Stimulated activated CD8-positive, alpha-beta memory T cell treated with anti-CD3 and anti-CD28 coated beads, Interleukin-2, amount 100 ng/mL, for 48 hours (primary cell): ENCODE measurements around the gene OR1E2.
"Not testable (repeated sequence)": the region's sequence is repeated elsewhere in the genome, so short reads cannot be mapped to it uniquely, and the experiment has no call there.

ENCODE experiments used
- DNase-seq, 2 donors: peaks; one replicate each; pipeline ENCODE4 v3.0.0-alpha.2; 2020; ENCODE audit warnings: low read depth in 2 of 2

The OR1E2 gene, protein sequence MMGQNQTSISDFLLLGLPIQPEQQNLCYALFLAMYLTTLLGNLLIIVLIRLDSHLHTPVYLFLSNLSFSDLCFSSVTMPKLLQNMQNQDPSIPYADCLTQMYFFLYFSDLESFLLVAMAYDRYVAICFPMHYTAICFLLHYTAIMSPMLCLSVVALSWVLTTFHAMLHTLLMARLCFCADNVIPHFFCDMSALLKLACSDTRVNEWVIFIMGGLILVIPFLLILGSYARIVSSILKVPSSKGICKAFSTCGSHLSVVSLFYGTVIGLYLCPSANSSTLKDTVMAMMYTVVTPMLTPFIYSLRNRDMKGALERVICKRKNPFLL

DNA sequence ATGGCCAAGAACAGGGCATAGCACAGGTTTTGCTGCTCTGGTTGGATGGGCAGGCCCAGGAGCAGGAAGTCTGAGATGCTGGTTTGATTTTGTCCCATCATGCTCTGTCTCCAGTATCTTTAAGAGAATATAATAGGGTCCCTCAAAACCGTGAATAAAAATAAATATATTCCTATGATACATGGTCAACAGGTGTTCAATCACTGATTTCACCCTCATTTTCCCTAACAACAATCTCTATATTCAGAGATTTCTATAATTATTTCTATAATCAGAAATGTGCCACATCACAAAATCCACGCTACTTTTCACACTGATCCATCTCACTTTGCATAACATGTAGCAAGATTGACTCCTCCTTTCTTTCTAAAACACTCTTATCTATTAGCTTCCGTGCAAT lies at the start of gene OR1E2:
Gene OR1E2 (minus strand): TSS at position 101 of the 400 bp plus-strand sequence. CDS start 0 bp downstream, at position 101.
- no peak for DNase-seq

DNA sequence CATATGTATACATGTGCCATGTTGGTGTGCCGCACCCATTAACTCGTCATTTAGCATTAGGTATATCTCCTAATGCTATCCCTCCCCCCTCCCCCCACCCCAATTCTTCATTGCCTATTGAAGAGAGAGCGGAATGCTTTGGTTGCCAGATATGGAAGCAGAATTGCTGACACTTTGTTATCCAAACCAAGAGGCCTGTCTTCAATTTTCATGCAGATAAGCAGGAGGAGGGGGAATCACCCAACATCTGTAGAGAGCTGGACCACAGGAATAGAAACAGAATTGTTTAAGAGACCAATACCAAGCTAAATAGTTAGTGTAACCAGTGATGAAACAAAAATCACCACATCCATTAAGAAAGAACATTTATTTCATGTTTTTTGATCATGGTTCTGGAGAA lies 49.2 kb upstream of the OR1E2 start:
- no peak for DNase-seq

DNA sequence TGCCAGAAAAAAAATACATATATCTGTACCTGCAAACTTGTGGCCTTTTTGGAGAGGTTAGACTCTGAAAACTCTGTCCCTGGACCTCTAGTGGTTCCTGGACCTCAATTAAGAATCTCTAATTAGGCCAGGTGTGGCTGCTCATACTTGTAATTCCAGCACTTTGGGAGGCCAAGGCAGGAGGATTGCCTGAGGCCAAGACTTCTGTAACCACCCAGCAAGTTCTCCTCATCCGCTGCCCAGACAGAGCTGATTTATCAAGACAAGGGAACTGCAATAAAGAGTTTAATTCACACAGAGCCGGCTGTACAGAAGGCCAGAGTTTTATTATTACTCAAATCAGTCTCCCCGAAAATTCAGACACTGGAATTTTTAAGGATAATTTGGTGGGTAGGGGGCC lies 46.3 kb upstream of the OR1E2 start:
- no peak for DNase-seq

DNA sequence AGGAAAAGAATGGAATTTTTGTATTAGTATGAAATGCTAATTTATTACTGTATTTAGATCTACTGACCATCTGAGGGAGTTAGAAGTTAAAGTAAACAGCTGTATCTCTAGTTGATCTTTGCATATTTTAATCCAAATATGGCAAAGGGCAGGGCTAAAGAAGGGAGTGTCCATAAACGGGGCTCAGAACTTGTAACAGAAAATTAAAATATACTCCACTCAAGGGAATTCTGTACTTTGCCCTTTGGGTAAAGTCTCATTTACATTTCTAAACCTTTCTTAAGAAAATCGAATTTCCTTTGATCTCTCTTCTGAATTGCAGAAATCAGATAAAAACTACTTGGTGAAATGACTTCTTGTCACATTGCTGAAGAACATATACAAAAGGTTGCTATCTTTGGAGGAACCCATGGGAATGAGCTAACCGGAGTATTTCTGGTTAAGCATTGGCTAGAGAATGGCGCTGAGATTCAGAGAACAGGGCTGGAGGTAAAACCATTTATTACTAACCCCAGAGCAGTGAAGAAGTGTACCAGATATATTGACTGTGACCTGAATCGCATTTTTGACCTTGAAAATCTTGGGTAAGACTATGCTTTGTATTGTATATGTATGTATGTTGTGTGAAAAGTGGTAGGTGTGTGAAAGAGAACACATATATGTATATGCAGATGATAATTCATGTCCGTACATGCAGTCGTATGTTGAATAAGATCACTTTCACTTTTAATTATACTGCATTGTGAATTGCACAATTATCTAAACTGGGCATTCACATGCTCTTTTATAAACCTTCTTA lies 42.4 kb upstream of the OR1E2 start, which contains the start of gene ASPA:
Gene ASPA (plus strand): TSS at position 186 of the 799 bp plus-strand sequence. CDS start 163 bp downstream, at position 349.
- no peak for DNase-seq

DNA sequence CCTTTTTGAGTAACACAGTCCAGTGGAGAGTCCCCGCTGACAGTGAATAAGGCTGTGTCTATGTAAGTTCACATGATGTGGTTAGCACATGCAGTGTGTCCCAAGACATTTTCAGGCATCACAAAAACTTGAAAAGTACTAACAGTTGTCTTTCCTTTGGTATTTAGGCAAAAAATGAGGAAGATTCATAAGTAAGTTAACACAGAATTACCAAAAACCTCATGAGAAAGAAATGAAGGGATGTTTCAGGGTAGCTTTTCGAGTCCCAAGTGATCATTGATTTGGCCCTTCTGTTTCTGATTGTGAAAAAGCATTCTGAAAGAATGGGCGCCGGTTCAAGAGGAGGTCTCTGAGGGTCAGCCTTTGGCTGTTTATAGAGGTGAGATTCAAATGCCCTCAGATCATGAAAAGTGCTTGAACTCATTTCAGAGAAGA lies 41.6 kb upstream of the OR1E2 start:
- no peak for DNase-seq

DNA sequence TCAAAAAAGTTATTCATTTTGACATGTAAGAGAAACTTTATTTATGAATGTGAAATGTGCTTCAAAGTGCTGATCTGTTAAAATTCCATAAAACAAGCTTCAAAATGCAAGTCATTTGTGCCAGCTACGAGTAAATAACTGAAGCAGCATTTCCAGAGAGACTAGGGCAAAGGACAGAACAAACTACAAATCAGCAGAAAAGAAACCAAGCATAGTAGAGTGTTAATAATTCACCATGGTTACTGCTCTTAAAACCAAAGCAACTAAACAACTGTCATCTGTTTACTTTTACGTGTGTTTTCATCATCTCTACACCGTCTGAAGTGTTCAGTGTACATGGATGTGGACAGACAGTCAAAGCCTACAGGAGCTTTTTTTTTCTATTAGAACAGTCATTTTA lies 40.6 kb upstream of the OR1E2 start:
- no peak for DNase-seq

DNA sequence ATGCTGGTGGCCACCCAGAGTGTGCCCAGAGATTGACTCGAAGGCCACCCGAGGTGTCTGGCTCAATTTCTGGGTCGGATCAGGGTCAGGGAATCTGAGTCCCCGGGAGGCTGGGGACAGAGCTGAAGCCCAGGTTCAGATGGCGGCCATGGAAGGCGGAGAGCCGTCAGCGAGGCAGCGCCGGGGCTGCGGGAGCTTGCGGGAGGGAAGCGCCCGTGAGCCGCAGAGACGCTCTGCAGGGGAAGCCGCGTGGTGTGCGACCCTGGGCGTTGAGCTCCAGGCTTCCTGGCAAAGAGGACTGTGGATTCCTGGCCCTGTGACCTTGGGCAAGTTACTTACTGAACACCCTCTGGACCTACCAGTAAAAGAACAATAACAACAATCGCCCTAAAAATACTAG lies 38.5 kb upstream of the OR1E2 start:
- DNase-seq, result no peak

DNA sequence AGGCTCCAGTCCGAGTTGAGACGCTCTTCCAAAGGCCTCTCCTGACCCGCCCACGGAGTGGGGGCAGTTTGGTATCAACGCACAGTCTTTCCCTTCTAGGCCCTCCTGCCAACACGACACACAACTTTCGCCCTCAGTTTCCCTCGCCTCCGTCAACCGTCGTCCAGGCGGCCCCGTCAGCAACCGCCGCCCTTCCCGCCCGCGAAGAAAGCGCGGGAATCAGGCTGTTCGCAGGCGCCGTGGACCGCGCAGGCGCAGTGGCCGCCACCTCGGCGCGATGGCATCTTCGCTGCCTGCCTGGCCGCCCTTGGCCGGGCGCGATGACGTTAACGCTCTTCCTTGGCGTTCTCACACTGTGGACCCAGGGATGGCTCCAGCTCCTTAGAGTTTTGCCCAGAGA lies 38.0 kb upstream of the OR1E2 start, which contains the start of gene SPATA22:
Gene SPATA22 (minus strand): TSS at position 221 of the 400 bp plus-strand sequence. CDS start 2,494 bp downstream, outside the sequence.
- no peak for DNase-seq

DNA sequence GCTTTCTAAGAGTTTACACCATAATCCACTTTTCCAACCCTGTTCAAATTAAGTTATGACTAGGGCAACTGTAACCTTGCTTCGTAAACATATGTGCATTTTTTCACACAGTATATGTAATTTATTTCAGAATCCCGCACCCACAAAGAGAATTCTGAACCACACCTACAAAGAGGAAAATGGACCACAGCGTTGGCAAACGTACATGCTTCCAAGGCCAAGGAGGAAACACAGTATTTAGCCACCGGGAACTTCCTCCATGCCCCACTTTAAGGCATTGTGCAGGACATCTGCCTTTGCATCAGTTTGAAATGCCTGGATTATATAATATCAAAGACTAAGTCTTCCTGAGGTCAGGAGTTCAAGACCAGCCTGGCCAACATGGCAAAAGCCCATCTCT lies 35.9 kb upstream of the OR1E2 start:
- DNase-seq, result no peak

DNA sequence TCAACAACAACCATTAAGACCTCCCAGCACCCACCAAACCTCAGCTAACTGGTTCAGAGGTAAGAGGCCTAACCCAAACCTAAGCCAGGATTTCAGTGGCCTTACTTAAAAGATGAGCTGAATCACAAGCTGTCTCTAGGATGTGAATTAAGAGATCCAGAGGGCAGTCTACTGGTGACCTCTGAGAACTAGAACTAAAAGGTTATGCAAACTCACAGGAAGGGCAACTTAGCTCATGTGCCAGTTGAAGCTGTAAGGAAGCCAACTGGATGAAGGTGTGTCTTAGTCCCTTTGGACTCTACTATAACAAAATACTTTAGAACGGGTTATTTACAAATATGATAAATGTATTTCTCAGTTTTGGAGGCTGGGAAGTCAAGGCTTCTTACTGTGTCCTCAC lies 32.7 kb upstream of the OR1E2 start:
- not testable (repeated sequence) for DNase-seq

DNA sequence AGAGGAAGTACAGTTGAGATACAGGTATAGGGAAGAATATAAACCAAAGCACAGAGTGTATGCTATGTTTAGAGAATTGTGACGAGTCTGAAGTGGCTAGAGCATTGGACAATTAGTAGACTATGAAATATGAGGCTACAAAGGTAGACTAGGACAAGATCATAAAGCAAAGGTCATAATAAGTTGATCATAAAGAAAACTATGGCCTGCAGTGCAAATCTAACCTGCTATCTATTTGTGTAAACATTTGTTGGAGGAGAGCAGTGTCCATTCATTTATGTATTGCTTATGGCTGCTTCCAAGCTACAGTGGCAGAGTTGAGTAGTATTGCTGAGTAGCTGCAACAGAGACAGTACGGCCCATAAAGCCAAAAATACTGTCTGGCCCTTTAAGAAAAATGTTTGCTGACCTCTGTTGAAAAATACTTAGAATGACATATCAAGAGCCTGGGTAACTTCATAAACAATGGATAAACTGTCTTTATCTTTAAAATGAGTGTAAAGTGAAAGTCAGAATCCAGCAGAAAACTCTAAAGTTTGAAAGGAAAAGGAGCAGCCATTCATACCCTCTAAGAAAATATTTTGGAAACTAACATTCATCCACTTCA lies 14.5 kb upstream of the OR1E2 start:
- no peak for DNase-seq

DNA sequence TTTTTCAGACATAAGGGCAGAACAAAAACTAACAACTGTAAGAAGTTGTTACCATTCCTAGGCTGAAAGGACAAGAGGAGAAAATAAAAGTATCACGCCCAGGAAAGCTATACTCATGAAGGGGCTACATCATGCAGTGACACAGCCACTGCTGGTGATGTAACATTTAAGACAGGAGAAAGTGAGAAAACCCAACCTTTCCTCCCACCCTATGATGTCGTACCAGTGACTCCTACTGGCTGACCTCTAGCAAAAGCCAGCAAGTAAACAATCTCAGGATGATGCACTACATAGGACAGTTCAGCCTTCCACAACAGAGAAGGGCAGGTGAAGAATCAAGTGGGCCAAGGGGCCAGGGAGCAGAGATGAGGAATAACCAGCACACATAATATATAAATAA lies 14.0 kb upstream of the OR1E2 start:
- no peak for DNase-seq

DNA sequence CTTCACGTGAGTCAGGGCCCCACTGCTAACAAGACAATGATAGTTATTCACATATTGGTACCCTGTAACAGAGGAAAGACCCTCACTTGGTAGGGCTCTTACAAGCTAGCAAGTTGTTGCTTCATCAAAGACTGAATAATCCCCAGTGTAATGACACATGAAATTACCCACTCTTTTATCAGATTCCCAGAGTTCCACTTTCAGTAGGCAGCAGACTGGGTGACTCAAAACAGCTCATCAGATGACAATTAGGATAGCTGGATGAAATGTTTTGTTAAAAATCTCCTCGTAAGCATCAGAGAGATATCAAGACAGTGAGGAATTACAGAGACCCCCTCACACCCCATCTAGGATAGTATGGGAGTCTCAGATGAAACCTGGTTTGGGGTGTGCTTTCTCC lies 6.8 kb upstream of the OR1E2 start:
- no peak for DNase-seq

DNA sequence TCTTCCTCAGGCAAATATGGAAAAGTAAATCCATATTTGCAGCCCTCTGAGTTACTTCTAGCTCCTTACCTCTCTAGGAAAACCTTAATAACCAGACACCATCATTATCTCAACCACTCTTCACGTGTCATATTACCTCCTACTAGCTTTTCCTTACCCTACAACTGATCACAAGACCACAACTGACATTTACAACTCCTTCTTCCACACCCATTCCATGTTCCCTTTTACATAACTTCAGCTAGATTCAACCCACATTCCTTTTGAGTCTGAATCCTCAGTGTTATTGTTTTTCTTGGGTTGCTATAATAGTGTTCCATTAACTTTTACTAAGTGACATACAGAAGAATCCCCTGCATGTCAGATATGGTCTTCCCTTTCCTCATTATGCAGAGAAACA lies 4.7 kb upstream of the OR1E2 start:
- no peak for DNase-seq

DNA sequence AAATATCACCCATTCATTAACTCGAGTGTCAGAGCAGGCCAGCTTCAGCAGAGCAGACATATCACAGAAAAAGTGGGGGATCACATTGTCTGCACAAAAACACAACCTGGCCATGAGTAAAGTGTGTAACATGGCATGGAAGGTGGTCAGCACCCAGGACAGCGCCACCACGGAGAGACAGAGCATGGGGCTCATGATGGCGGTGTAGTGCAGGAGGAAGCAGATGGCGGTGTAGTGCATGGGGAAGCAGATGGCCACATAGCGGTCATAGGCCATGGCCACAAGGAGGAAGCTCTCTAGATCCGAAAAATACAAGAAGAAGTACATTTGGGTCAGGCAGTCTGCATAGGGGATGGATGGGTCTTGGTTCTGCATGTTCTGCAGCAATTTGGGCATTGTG lies 426 bp downstream of the OR1E2 start:
- peak in 1 of 2 donors; percentile 2 for DNase-seq

DNA sequence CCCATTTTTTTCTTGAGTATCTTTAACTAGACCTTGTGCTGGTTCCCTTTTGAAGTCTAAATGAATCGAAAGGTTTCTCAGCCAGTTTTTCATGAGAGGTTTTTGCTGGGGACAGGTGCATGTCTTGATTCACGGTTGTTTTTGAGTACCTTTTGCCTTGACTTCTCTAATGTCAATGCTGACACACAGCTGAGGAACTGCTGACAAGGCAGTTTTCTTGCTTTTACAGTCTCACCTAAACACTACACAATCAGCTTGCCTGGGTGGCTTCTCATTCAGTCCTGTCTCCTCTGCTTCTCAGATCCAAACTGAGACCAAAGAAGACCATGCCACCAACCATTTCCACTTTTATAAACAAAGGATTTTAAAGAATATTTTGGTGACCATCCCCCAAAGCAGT lies 15.4 kb downstream of the OR1E2 start:
- no peak for DNase-seq

DNA sequence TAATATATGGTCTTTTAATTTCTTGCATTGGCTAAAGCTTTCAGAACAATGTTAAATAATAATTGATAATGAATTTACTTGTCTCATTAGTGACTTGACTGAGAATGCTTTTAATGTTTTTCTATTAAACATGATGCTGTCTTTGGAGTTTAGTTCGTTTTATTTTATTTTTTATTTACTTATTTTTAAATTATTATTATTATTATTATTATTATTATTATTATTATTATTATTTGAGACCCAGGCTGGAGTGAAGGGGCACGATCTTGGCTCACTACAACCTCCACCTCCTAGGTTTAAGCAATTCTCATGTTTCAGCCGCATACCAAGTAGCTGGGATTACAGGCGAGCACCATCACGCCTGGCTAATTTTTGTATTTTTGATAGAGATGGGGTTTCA lies 18.0 kb downstream of the OR1E2 start:
- DNase-seq, result no peak

DNA sequence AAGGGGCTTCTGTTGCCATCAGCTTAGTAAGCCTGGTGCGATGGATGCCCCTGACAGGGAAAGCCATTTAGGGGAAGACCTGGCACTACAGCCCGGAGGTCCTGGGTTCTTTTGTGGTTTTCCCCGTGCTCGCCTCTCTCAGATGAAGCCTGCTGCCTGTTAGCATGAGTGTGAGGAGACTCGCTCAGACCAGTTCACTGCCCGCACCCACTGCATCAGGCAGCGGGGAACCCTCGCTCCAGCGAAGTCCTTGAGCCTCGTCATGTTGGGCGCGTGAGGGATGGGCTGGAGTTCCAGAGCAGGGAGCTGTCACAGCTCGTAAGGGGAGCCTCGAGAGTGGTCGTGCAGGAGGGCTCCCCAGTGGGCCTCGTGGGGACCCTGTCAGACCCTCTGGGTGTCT lies 21.4 kb downstream of the OR1E2 start:
- not testable (repeated sequence) for DNase-seq

DNA sequence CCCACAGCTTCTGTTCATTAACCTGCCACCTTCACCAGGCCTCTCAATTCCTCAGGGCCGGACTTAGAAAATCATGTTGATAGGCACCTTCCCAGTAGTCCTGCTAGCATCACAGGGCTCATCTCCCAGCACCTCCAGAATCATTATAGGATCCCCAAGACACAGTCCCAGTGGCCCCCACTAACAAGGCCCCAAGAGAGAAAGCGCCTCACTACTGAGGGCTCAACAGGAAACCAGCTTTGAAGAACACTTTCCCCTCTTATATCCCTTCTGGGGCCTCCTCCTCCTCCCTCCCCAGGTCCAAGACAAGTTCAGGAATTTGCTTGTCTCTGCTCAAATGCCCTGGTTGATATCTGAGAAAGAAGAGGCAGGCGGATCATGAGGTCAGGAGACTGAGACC lies 22.6 kb downstream of the OR1E2 start, which contains the start of gene OR3A3:
Gene OR3A3 (plus strand): TSS at position 301 of the 400 bp plus-strand sequence.
- no peak for DNase-seq

DNA sequence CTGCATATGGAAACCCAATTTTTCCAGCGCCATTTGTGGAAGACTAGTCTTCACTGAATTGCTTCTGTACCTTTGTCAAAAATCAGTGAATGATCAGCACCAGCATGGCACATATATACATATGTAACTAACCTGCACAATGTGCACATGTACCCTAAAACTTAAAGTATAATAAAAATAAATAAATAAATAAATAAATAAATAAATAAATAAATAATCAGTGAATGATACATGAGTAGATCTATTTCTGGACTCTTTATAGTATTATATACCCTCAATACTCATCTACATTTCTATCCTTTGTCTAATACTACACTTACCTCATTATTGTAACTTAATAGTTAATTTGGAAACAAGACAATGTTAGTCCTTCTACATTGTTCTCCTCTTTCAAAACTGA lies 29.8 kb downstream of the OR1E2 start:
- not testable (repeated sequence) for DNase-seq

DNA sequence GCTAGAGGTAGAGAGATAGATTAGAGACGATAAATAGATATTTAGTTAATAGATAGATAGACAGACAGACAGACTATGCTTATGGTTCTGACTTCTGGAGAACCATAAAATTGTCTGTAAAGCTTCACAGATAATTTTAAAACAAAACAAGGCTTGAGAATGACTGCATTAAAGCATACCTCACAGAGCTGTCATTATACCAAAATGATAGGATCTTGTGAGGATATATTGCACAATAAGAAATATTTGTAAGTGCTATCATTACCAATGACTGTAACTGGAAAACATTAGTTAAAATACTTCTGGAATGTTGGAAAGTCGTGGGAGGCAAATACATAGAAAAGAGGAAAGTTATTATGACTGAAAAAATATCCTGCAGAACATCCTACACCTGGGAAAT lies 31.9 kb downstream of the OR1E2 start:
- no peak for DNase-seq

DNA sequence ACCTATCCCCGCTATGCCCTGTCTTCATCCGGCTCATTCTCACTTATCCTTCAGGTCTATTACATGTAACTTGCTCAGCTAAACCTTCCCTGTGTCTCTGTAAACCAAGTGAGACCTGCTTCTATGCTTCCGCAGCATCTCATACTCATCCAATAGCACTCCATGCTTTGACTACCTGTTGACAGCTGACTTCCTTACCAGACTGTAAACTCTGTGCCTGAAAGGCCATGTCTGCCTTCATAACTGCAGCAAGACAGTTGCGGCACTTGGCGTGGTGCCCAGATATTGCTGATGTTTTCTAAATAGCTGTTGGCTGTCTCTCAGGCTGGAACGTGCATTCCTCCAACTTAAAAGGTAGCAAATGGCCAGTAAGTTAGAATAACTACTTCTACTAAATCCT lies 33.6 kb downstream of the OR1E2 start:
- DNase-seq, result no peak
